ENCODE data around the gene AHCYL1. TPM values are rescaled to one million over a fixed set of nuclear protein-coding genes. Genes with fewer than 3 reads are reported as not detected.

AHCYL1 gene
- total and polyA plus RNA-seq, 2 experiments from 2014 or later: 56.2 to 97.6 TPM

GRCh38 chr1:110048240-110048639, 63.7 kb downstream of the AHCYL1 start:
- Histone ChIP-seq H2AFZ (no peak overlapping the region), H3K9me3 (ENCODE audit: low read depth) (no peaks in the 10 kb centered on the region), H3K36me3 (replicated peaks; ENCODE audit: insufficient read depth, low read depth) (peaks cover 3% of the 10 kb centered on the region), H3K4me3 (no peak overlapping the region), H3K27ac (no peak overlapping the region), H3K4me1 (ENCODE audit: insufficient read depth) (no peaks in the 10 kb centered on the region), H3K4me2 (no peak overlapping the region), H3K9me2 (replicated peaks; ENCODE audit: insufficient read depth) (no peaks in the 10 kb centered on the region), H3K79me2 (no peaks in the 10 kb centered on the region), H3K27me3 (no peaks in the 10 kb centered on the region), H4K20me1 (ENCODE audit: insufficient read depth, poor library complexity, severe bottlenecking) (no peaks in the 10 kb centered on the region)
- TF ChIP-seq EZH2 (IDR thresholded peaks at IDR 0.05; ENCODE audit: borderline replicate concordance): no peak
- TF ChIP-seq EZH2phosphoT487 (IDR thresholded peaks at IDR 0.05; ENCODE audit: low read depth, severe bottlenecking, unreplicated experiment): no peak
- TF ChIP-seq, protein P1, sequence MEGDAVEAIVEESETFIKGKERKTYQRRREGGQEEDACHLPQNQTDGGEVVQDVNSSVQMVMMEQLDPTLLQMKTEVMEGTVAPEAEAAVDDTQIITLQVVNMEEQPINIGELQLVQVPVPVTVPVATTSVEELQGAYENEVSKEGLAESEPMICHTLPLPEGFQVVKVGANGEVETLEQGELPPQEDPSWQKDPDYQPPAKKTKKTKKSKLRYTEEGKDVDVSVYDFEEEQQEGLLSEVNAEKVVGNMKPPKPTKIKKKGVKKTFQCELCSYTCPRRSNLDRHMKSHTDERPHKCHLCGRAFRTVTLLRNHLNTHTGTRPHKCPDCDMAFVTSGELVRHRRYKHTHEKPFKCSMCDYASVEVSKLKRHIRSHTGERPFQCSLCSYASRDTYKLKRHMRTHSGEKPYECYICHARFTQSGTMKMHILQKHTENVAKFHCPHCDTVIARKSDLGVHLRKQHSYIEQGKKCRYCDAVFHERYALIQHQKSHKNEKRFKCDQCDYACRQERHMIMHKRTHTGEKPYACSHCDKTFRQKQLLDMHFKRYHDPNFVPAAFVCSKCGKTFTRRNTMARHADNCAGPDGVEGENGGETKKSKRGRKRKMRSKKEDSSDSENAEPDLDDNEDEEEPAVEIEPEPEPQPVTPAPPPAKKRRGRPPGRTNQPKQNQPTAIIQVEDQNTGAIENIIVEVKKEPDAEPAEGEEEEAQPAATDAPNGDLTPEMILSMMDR (IDR thresholded peaks at IDR 0.05; ENCODE audit: poor library complexity): no peak
- WGBS (ENCODE audit: low lambda C conversion rate, missing lambda C conversion rate): 94% methylated on average over 5 of the region's 5 CpGs
- DNase-seq (ENCODE audit: low spot score): no peak

- no peak for TF ChIP-seq EZH2 (IDR thresholded peaks at IDR 0.05; ENCODE audit: borderline replicate concordance)
- TF ChIP-seq, protein P1 (IDR thresholded peaks at IDR 0.05; ENCODE audit: poor library complexity): no peak
- no peak for TF ChIP-seq EZH2phosphoT487 (IDR thresholded peaks at IDR 0.05; ENCODE audit: low read depth, severe bottlenecking, unreplicated experiment)
- WGBS (ENCODE audit: low lambda C conversion rate, missing lambda C conversion rate): 89% methylated on average over 9 of the region's 9 CpGs
- no peaks in the 10 kb centered on the region for H3K9me3 ChIP-seq (ENCODE audit: low read depth)
- H3K4me2 ChIP-seq: no peak overlapping the region
- H4K20me1 ChIP-seq (ENCODE audit: insufficient read depth, poor library complexity, severe bottlenecking): peaks cover 1% of the 10 kb centered on the region
- H3K27ac ChIP-seq: no peak overlapping the region
- H3K4me3 ChIP-seq: no peak overlapping the region
- H3K79me2 ChIP-seq: no peaks in the 10 kb centered on the region
- no peak for DNase-seq (ENCODE audit: low spot score)
- H2AFZ ChIP-seq: no peak overlapping the region
- peaks cover under 1% of the 10 kb centered on the region for H3K36me3 ChIP-seq (replicated peaks; ENCODE audit: insufficient read depth, low read depth)
- no peaks in the 10 kb centered on the region for H3K9me2 ChIP-seq (replicated peaks; ENCODE audit: insufficient read depth)
- H3K4me1 ChIP-seq (ENCODE audit: insufficient read depth): no peaks in the 10 kb centered on the region
- no peaks in the 10 kb centered on the region for H3K27me3 ChIP-seq
These were observed 64.5 kb downstream of the AHCYL1 start for GRCh38 chr1:110048923-110049601.

GRCh38 chr1:110049801-110050601, 65.4 kb downstream of the AHCYL1 start:
- no peak overlapping the region for H2AFZ ChIP-seq
- no peaks in the 10 kb centered on the region for H3K36me3 ChIP-seq (replicated peaks; ENCODE audit: insufficient read depth, low read depth)
- H3K9me3 ChIP-seq (ENCODE audit: low read depth): no peaks in the 10 kb centered on the region
- no peaks in the 10 kb centered on the region for H3K9me2 ChIP-seq (replicated peaks; ENCODE audit: insufficient read depth)
- no peak overlapping the region for H3K4me3 ChIP-seq
- 88% methylated on average over 11 of the region's 11 CpGs for whole genome bisulfite sequencing (ENCODE audit: low lambda C conversion rate, missing lambda C conversion rate)
- DNase-seq (ENCODE audit: low spot score): no peak
- H4K20me1 ChIP-seq (ENCODE audit: insufficient read depth, poor library complexity, severe bottlenecking): peaks cover 2% of the 10 kb centered on the region
- H3K27ac ChIP-seq: no peak overlapping the region
- H3K4me1 ChIP-seq (ENCODE audit: insufficient read depth): no peaks in the 10 kb centered on the region
- H3K79me2 ChIP-seq: no peaks in the 10 kb centered on the region
- TF ChIP-seq EZH2phosphoT487 (IDR thresholded peaks at IDR 0.05; ENCODE audit: low read depth, severe bottlenecking, unreplicated experiment): no peak
- no peak for TF ChIP-seq EZH2 (IDR thresholded peaks at IDR 0.05; ENCODE audit: borderline replicate concordance)
- TF ChIP-seq, protein P1 (IDR thresholded peaks at IDR 0.05; ENCODE audit: poor library complexity): no peak
- no peak overlapping the region for H3K4me2 ChIP-seq
- H3K27me3 ChIP-seq: no peaks in the 10 kb centered on the region

All from hepatocyte (in vitro differentiated cells).